GM18951 (cell line): ENCODE data around the gene TTC38.
"Not testable (repeated sequence)": the region's sequence is repeated elsewhere in the genome, so short reads cannot be mapped to it uniquely, and the experiment has no call there.

Experiments used
- POLR2A ChIP-seq: IDR thresholded peaks from 4 replicates; pipeline ENCODE4 v1.6.1; 2011; ENCODE audit warnings: mild to moderate bottlenecking; ENCODE audit not compliant: insufficient read length, insufficient read depth; ENCODE audit errors: extremely low read depth
- in situ Hi-C: fragments of 300-500 bp; cut with MboI; formaldehyde crosslinking; loops from one replicate; pipeline ENCODE4 v1.12.0; 2022; ENCODE audit warnings: low sequenced_read_pairs, mixed read lengths, inconsistent platforms; ENCODE audit not compliant: unreplicated experiment

Gene TTC38

GRCh38 chr22:46251816-46252380, 15.9 kb upstream of the TTC38 start:
- TF ChIP-seq POLR2A: no peak
- in situ Hi-C loops: no loop called here

DNA sequence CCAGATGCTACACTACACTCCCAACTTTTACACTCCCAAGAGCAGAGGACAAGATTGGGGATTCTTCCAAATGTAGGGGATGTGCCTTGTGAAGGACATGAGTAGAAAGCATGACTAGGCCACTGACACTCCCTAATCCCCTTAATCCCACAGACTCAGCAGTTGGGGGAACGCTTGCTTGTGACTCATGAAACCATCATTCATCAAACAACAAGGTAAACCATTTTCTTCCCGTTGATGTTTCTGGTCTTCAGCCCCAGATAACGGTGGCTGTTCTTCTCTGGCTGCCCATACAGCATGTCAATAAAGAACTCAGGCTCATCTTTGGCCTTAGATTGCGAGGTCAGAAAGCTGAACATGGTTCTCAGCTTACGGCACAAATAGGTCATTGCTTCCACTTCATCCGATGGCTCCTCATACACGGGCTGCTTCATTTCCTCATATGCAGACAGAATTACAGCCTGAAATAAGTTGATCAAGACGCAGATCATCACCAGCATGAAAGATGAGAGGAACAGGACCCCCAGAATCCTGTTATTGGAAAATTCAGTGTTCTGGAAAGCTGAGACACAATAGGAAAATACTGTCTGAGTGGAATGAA, 11.3 kb upstream of the TTC38 start:
- no peak for TF ChIP-seq POLR2A
- in situ Hi-C loops: no loop called here

DNA sequence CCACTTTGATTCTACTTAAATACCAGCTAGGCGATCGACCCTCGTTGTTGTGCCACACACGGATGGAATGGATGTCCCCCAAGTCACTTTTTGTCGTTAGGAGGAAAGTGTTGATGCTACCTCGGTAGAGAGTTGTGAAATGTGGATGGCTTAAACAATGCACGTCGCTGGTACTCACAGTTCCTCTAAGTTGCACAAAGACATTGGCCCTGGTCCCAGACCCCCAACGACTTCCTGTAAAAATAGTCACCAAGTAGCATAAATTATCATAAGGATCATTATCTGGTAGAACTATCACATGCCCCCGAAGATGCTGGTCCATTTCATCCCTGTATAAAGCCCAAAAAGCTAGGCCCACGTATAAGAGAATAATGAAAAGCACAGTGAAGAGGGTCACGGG, 8.4 kb upstream of the TTC38 start:
- no peak for TF ChIP-seq POLR2A
- in situ Hi-C loops: no loop called here

- in situ Hi-C loops: no loop called here
- TF ChIP-seq POLR2A: no peak
These were observed 7.8 kb upstream of the TTC38 start for GRCh38 chr22:46260038-46260437.

GRCh38 chr22:46262449-46263215, 5.2 kb upstream of the TTC38 start:
- in situ Hi-C loops: no loop called here
- TF ChIP-seq POLR2A: no peak

- in situ Hi-C loops: no loop called here
These were observed 4.6 kb upstream of the TTC38 start, which contains the start of gene PKDREJ for GRCh38 chr22:46263216-46263590. Gene PKDREJ, minus strand, starts transcription at chr22:46263343. Its CDS starts 21 bp downstream, at chr22:46263322.

DNA sequence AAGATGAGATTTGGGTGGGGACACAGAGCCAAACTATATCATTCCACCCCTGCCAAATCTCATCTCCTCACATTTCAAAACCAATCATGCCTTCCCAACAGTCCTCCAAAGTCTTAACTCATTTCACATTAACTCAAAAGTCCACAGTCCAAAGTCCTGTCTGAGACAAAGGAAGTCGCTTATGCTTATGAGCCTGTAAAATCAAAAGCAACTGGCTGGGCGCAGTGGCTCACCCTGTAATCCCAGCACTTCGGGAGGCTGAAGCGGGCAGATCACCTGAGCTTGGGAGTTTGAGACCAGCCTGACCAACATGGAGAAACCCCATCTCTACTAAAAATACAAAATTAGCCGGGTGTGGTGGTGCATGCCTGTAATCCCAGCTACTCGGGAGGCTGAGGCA, 3.3 kb upstream of the TTC38 start:
- in situ Hi-C loops: not testable (repeated sequence)

More at GRCh38 chr22:46263216-46263590, 4.6 kb upstream of the TTC38 start, which contains the start of gene PKDREJ:
- no peak for TF ChIP-seq POLR2A

GRCh38 chr22:46265627-46266026, 2.2 kb upstream of the TTC38 start:
- in situ Hi-C loops: not testable (repeated sequence)

DNA sequence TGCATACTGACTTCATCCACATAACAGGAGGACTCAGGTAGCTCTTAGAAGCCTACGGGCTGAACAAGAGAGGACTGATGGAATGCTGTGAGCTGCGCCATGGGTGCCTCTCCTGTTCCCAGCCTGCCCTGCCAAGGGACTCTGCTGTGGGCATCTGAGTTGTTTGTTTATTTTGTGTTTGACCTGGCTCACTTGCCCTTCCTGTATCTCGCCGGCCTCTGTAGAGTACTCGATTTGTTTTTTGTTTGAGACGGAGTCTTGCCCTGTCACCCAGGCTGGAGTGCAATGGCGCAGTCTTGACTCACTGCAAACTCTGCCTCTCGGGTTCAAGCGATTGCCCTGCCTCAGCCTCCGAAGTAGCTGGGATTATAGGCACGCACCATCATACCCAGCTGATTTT, 1.8 kb downstream of the TTC38 start:
- in situ Hi-C loops: no loop called here

GRCh38 chr22:46272196-46272595, 4.4 kb downstream of the TTC38 start:
- TF ChIP-seq POLR2A: no peak
- in situ Hi-C loops: no loop called here

More for the DNA sequence above, 1.8 kb downstream of the TTC38 start:
- no peak for TF ChIP-seq POLR2A

GRCh38 chr22:46272762-46273431, 5.1 kb downstream of the TTC38 start:
- TF ChIP-seq POLR2A: no peak
- in situ Hi-C loops: no loop called here

DNA sequence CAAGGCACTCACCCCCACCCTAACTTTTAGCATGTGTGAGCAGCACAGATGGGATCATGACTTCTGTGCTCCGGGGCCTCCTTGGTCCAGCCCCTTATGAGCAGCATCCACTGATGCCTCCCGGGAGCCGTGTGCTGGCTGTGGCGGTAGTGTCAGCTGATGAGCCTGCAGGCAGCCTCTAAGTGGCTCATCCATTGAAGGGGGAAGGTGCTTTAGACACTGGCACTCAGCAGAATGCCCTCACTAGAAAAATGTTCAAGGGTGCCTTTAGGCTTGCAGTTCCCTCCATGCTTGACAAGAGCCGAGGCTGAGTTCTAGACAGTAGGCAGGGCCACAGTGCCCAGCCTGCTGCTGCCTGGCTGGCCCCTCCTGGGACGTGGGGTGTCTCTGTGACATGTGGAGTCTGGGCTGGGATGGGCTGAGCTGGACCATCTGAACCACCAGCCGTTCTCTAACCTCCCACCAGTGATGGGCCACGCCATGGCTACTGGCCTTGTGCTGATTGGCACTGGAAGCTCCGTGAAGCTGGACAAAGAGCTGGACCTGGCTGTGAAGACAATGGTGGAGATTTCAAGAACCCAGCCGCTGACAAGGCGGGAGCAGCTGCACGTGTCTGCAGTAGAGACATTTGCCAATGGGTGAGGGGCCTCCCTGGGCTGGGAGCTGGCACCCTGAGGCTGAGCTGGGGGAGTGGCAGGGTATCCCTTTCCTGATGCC, 5.8 kb downstream of the TTC38 start:
- no peak for TF ChIP-seq POLR2A
- in situ Hi-C loops: no loop called here

DNA sequence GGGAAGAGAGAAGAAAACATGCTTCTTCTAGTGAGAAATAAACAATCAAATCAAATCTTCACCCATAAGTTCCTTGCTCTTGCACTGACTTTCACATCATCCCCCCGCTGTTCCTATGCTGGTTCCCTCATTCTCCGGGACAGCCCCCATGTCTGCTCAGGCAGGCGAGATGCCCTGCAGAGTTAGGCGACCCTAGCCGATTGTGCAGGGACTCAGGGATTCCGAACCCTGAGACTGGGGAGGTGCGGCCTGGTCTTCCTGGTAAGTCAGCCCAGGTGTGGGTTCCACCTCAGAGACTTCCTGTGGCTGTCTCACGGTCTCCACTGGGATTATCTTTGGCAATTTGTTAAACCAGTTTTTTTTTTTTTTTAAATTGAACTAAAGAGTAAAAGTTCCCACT, 6.6 kb downstream of the TTC38 start:
- in situ Hi-C loops: no loop called here
- no peak for TF ChIP-seq POLR2A

DNA sequence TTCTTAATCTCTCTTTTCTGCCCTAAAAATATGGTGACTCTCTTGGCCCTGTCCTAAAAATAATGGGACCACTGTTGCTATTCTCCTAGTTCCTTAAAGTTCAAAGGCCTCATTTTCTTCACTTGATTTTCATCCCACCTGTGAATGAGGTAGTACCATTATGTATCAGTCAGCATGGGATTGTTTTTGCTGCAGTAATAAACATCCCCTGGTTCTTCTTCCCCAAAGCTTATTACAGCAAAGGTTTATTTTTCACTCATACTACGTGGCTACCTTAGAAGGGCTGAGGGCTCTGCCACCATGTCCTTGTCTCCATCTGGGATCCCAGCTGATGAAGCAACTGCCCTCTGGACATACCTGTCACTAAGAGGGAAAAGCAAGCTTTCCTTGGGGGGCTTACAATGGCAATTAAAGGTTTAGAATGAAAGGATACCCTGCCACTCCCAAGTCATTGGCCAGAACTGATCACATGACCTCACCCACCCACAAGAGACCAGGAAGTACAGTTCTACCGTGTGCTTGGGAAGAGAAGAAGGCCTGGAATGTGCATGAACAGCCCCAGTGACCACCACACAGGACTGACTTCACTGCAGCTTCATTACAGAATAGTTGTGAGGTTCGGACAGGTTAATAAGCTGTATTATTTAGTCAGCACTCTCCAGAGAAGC, 7.8 kb downstream of the TTC38 start:
- no peak for TF ChIP-seq POLR2A
- in situ Hi-C loops: no loop called here
